ENCODE measurements around the gene ZC3HAV1.
"Not testable (repeated sequence)": the region's sequence is repeated elsewhere in the genome, so short reads cannot be mapped to it uniquely, and the experiment has no call there.

The ZC3HAV1 gene

GRCh38 chr7:139086454-139086853 is 23.1 kb downstream of the ZC3HAV1 start:
- DNase-seq (ENCODE audit: low read depth) = no peak

DNA sequence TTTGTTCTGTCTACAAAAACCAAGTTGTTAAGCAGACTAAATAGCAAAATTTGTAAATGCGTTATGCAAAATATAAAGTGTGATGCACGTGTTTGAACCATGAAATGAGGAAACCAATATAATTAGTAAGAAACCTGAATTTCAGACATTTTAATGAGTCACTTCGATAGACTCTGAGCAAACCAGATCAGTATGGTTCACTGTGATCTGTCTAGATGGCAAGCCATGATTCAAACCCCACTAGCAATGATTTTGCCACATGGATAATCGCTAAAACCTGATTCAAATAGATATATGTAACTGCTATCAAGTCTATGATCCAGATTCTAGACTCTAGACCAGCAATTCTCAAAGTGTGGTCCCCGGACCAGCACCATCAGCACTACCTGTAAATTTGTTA is 24.8 kb downstream of the ZC3HAV1 start:
- DNase-seq (ENCODE audit: low read depth) = no peak

GRCh38 chr7:139081584-139081983 is 27.9 kb downstream of the ZC3HAV1 start:
- no peak for DNase-seq (ENCODE audit: low read depth)

DNA sequence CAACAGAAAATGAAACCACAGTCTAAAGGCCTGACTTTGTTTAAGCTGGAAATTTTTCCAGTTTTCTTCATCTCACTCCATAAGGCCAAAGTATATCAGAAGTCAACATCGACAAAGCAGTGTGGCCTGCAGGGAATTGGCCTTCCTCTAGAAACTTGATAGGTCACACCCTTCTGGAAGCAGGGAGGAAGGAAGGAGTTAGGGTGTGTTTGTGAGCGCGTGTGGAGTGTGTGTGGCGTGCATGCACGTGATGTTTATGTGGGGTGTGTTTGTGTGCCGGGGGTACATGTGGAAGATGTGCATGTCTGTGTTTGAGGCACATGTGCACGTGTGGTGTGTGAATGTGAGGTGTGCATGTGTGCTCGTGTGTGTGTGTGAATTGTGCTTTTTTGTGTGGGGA is 28.6 kb downstream of the ZC3HAV1 start:
- DNase-seq (ENCODE audit: low read depth) = no peak

DNA sequence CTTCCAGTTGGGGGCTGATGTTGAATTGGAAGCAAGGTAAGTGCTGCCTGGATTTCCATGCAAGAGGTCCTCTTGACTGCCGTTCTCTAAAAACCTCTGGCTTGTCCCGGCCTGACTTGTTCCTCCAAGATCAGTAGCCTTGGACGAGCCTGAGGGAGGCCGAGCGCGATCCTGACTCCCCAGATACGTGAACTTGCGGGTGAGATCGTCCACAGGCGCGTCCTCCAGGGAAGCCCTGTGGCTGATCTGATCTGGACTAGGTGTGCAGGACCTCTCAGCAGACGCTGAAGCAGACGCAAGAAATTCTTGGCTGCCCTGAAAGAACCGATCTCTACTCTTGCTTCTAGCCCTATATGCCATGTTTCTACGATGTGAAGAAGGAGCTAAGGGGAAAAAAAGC is 29.7 kb downstream of the ZC3HAV1 start:
- no peak for DNase-seq (ENCODE audit: low read depth)

DNA sequence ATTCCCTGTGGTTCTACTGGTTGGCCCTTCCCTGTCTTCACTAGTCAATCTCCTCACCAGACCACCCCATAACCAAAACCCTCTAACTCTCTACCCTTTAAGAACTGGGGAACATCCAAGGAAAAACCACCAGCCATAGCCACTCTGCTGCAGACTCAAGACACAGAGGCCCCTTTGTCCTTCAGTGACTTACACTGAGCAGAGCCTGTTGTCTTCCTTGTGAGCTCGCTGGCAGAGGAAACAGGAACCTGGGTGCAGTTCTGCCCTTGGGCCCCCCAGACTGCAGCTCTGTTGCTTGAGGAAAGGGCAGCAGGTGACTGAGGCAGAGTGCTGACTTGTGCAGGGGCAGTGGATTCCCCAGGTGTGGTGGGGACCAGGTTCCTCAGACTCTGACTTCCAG is 30.6 kb downstream of the ZC3HAV1 start:
- no peak for DNase-seq (ENCODE audit: low read depth)

- DNase-seq (ENCODE audit: low read depth) = no peak
Measured at GRCh38 chr7:139078399-139078798, 31.1 kb downstream of the ZC3HAV1 start.

- not testable (repeated sequence) for DNase-seq (ENCODE audit: low read depth)
Measured at GRCh38 chr7:139077706-139078105, 31.8 kb downstream of the ZC3HAV1 start.

GRCh38 chr7:139075871-139076686 is 33.4 kb downstream of the ZC3HAV1 start:
- DNase-seq (ENCODE audit: low read depth) = no peak

GRCh38 chr7:139075031-139075652 is 34.4 kb downstream of the ZC3HAV1 start:
- DNase-seq (ENCODE audit: low read depth) = peak; percentile 76

- no peak for DNase-seq (ENCODE audit: low read depth)
Measured at GRCh38 chr7:139072796-139073195, 36.7 kb downstream of the ZC3HAV1 start.

DNA sequence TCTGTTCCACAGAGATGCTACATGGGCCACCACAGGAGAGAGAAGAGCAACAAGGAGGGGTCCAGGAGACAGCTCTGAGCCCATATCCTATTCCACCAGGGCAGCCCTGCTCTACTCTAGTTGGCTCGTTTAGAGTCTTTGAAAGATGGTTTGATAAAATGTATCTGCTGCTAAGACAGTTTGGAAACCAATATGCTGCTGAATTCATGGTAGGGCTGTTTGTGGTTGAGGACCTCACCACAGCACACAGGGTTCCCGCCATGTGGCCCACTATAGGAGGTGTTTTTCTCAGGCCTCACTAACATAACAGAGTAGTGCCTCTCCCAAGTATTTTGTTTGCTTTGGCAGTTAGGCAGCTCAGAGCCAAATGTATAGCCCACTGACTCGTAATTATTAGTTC is 37.8 kb downstream of the ZC3HAV1 start:
- no peak for DNase-seq (ENCODE audit: low read depth)

DNA sequence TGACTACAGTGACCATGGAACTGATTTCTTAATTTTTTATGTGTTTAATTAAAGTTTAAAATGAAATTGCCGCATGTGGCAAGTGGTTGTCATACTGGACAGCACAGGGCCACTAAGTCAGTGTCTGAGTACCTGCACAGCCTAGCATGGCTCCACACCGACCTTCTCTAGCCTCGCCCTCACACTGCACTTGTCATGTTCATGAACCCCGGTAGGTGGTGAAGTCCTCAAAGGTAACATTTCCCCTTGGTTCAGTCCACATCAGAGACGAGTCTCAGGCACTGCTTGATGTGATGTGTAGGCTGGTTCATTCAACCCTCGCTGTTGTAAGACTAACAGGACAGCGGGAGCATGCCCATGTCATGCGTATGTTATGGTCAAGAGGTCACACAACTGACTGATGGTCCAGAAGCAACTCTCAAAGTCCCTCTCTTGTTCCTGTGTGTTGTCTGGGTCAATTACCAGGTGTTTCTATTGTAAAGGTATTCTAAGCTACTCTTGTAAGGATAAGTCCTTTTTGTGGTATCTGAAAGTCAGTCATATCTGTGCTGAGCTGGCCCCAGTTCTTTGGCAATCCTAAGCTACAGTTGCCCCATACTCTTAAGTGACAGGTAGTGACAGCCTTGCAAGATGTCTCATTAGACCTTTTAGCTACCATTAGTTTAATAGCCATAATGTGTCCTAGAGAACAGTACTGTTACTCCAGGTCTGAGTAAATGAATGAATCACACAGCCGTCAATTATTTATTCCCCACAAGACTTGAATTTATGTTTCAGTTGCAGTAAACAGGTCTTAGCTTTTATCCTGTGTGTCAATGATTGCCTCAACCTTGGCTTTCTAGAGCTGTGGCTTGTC is 40.7 kb downstream of the ZC3HAV1 start:
- no peak for DNase-seq (ENCODE audit: low read depth)

GRCh38 chr7:139066315-139066714 is 43.2 kb downstream of the ZC3HAV1 start:
- DNase-seq (ENCODE audit: low read depth) = no peak

- DNase-seq (ENCODE audit: low read depth) = no peak
Measured at GRCh38 chr7:139065323-139065722, 44.2 kb downstream of the ZC3HAV1 start.

DNA sequence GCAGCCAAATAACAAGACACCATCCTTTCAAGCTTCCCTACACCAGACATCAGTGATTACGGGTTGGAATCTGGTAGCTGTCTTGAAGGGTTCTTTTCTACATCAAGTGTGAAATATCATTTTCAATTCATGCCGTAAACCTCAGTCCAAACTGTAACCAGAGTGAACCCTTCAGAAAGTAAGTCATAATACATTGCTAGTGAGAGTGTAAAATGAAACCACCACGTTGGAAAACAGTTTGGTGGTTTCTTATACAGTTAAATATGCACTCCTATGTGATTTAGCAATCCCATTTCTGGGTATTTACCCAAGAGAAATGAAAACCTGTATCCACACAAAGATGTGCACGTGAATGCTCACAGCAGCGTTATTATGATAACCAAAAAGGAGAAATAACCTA is 48.1 kb downstream of the ZC3HAV1 start:
- no peak for DNase-seq (ENCODE audit: low read depth)

GRCh38 chr7:139060695-139061237 is 48.8 kb downstream of the ZC3HAV1 start:
- DNase-seq (ENCODE audit: low read depth) = no peak

- DNase-seq (ENCODE audit: low read depth) = no peak
Measured at GRCh38 chr7:139059905-139060304, 49.6 kb downstream of the ZC3HAV1 start.

GRCh38 chr7:139058943-139059342 is 50.6 kb downstream of the ZC3HAV1 start:
- no peak for DNase-seq (ENCODE audit: low read depth)

- no peak for DNase-seq (ENCODE audit: low read depth)
Measured at GRCh38 chr7:139055674-139056073, 53.8 kb downstream of the ZC3HAV1 start.

GRCh38 chr7:139054656-139055055 is 54.9 kb downstream of the ZC3HAV1 start:
- not testable (repeated sequence) for DNase-seq (ENCODE audit: low read depth)

- DNase-seq (ENCODE audit: low read depth) = no peak
Measured at GRCh38 chr7:139054101-139054500, 55.4 kb downstream of the ZC3HAV1 start.
